ENCODE data around the gene RAD52. TPM values are rescaled to one million over a fixed set of nuclear protein-coding genes. Genes with fewer than 3 reads are reported as not detected.
A peak's percentile ranks its signal among the peaks of the same experiment; 100 is the strongest.

Gene RAD52
- polyA plus RNA-seq, 3 donors: 0.79 to 14.3 (median 1.1) TPM

DNA sequence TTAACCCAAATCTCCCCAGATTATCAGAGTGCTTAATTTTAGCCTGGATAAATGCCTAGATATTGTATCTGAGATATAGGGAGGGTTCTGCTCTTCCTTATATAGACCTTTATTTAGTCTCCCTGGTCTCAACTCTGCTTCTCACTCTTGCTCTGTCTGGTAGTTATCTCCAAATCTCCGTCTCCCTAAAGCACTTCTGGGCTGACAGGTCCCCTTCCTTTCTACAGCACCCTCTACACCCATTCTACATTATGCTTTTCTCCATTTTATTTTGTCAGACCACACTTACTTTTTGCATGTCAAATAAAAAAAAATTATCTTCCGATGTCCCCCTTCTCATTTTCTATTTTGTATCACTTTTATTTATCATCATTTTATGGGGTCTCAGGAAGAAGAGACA, 39.6 kb upstream of the RAD52 start:
- no peak for TF ChIP-seq CTCF (IDR thresholded peaks at IDR 0.05)
- DNase-seq: no peak
- H3K4me3 Mint-ChIP-seq: no peak overlapping the region
- peaks cover 41% of the 10 kb centered on the region for H3K4me1 Mint-ChIP-seq
- H3K9me3 Mint-ChIP-seq: no peaks in the 10 kb centered on the region
- no peaks in the 10 kb centered on the region for H3K9me3 ChIP-seq (replicated peaks in 1 of 2; ENCODE audit: control insufficient read depth in 1 of 2, insufficient read depth in 1 of 2, low read length in 2 of 2)
- H3K4me3 ChIP-seq (replicated peaks in 1 of 3; ENCODE audit: low read depth in 2 of 3, low read length in 3 of 3): peak overlapping the region in 1 of 3 experiments; percentile 87
- no peaks in the 10 kb centered on the region for H4K20me1 ChIP-seq (ENCODE audit: insufficient read depth, low read length)
- intact Hi-C loops (cut with micrococcal nuclease): loop anchor here (5.0 kb wide), 2 partner anchors 37 to 42 kb away; partner anchors contain the start of gene RAD52 (in 1 of the 2)
- H3K27ac ChIP-seq (ENCODE audit: low read depth in 1 of 2, low read length in 2 of 2): no peak overlapping the region
- H2AFZ ChIP-seq (ENCODE audit: insufficient read depth, low read depth, low read length, poor library complexity, severe bottlenecking): peak overlapping the region; percentile 30
- no peaks in the 10 kb centered on the region for H3K27me3 ChIP-seq (ENCODE audit: control insufficient read depth in 2 of 2, insufficient read depth in 2 of 2, low read length in 2 of 2)
- peaks cover 8 to 9% of the 10 kb centered on the region in 2 donors for H3K36me3 Mint-ChIP-seq
- no peaks in the 10 kb centered on the region for H3K36me3 ChIP-seq (replicated peaks in 1 of 2; ENCODE audit: control insufficient read depth in 1 of 2, insufficient read depth in 2 of 2, low read length in 2 of 2)
- peaks cover 44% of the 10 kb centered on the region for H3K79me2 ChIP-seq (ENCODE audit: insufficient read depth, low read length)
- peak overlapping the region; percentile 95 for H3K4me2 ChIP-seq (replicated peaks; ENCODE audit: extremely low read depth, low read length, poor library complexity, severe bottlenecking)
- peak overlapping the region in 1 of 7 donors; percentile 47 for H3K27ac Mint-ChIP-seq
- H3K9ac ChIP-seq (ENCODE audit: insufficient read depth, low read length, poor library complexity, severe bottlenecking): no peak overlapping the region
- peaks cover 0 to 3% (median 2%) of the 10 kb centered on the region in 3 donors for H3K27me3 Mint-ChIP-seq (ENCODE audit: low read depth in 3 of 3)
- peaks cover 29 to 33% of the 10 kb centered on the region in 2 donors for H3K4me1 ChIP-seq (ENCODE audit: control insufficient read depth in 1 of 2, insufficient read depth in 2 of 2, low read length in 2 of 2)
- 71% methylated on average over 1 of the region's 2 CpGs for WGBS (ENCODE audit: insufficient coverage)

DNA sequence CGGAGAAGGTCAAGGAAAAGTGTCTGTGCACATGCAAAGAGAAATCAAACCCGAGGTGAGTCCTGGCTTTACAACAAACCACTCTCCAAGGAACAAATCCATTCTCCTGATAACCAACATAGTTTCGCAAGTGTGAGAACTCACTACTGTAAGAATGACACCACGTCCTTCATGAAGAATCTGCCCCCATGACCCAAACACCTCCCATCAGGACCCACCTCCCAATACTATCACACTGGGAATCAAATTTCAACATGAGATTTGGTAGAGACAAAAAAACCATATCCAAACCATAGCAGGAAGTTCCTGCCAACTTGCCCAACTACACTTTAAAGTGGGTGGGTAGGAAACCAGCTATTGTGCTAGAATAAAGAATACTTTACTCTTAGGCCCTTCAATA, 39.2 kb upstream of the RAD52 start:
- 80% methylated on average over 1 of the region's 4 CpGs for WGBS (ENCODE audit: insufficient coverage)
- Mint-ChIP-seq H3K36me3 (peaks cover 8 to 9% of the 10 kb centered on the region in 2 donors), H3K27ac (peak overlapping the region in 3 of 7 donors; percentile 31 to 68 (median 37)), H3K4me1 (peaks cover 38% of the 10 kb centered on the region), H3K9me3 (no peaks in the 10 kb centered on the region), H3K27me3 (ENCODE audit: low read depth in 3 of 3) (peaks cover 0 to 3% (median 2%) of the 10 kb centered on the region in 3 donors), H3K4me3 (no peak overlapping the region)
- Histone ChIP-seq H3K79me2 (ENCODE audit: insufficient read depth, low read length) (peaks cover 41% of the 10 kb centered on the region), H3K36me3 (replicated peaks in 1 of 2; ENCODE audit: control insufficient read depth in 1 of 2, insufficient read depth in 2 of 2, low read length in 2 of 2) (no peaks in the 10 kb centered on the region), H3K27ac (ENCODE audit: low read depth in 1 of 2, low read length in 2 of 2) (no peak overlapping the region), H3K4me1 (ENCODE audit: control insufficient read depth in 1 of 2, insufficient read depth in 2 of 2, low read length in 2 of 2) (peaks cover 29 to 33% of the 10 kb centered on the region in 2 donors), H3K4me2 (replicated peaks; ENCODE audit: extremely low read depth, low read length, poor library complexity, severe bottlenecking) (no peak overlapping the region), H3K9me3 (replicated peaks in 1 of 2; ENCODE audit: control insufficient read depth in 1 of 2, insufficient read depth in 1 of 2, low read length in 2 of 2) (no peaks in the 10 kb centered on the region), H3K4me3 (replicated peaks in 1 of 3; ENCODE audit: low read depth in 2 of 3, low read length in 3 of 3) (no peak overlapping the region), H2AFZ (ENCODE audit: insufficient read depth, low read depth, low read length, poor library complexity, severe bottlenecking) (peak overlapping the region; percentile 30), H3K27me3 (ENCODE audit: control insufficient read depth in 2 of 2, insufficient read depth in 2 of 2, low read length in 2 of 2) (no peaks in the 10 kb centered on the region), H3K9ac (ENCODE audit: insufficient read depth, low read length, poor library complexity, severe bottlenecking) (no peak overlapping the region), H4K20me1 (ENCODE audit: insufficient read depth, low read length) (no peaks in the 10 kb centered on the region)
- TF ChIP-seq CTCF (IDR thresholded peaks at IDR 0.05): no peak
- DNase-seq: no peak
- intact Hi-C loops (cut with micrococcal nuclease): loop anchor here (5.0 kb wide), 2 partner anchors 36 to 41 kb away; partner anchors contain the start of gene RAD52 (in 1 of the 2)

Measured in CD14-positive monocyte (primary cell).